Measurements from ENCODE around the gene DCAF8.

The DCAF8 gene

DNA sequence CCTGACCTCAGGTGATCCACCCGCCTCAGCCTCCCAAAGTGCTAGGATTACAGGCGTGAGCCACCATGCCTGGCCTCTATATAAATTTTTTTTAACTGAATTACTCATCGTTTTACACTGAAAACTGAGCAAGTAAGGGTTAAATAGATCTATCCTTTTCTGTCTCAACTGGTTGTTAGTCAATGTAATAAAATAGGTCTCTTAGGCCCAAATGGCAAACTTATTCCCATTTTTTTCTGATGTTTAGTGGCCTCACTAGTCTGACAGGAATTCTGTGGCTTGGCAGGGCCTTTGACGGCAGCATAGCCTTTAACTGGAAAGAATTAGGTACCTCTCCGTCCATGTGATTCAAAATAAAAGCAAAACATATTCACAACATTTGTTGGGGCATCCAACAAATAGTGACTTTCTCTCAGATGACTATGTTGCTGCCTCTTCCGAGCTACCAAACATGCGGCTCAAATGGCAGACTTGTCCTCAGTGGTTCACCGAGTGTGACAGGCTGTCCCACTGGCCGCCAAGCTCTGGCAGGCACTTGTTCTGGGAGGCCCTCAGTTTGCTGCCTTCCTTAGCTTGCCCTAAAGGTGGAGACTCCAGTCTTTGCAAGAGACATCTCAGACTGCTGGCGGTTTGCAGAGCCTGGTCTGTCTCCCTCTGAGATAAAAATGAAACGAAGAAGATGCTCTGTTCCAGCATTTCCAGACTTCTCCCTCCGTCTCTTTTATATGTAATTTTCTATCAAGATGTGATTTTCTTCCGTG is 93.6 kb downstream of the DCAF8 start:
- no peak for DNase-seq

- no peak for DNase-seq
Observed at GRCh38 chr1:160168016-160168415, 94.3 kb downstream of the DCAF8 start.

DNA sequence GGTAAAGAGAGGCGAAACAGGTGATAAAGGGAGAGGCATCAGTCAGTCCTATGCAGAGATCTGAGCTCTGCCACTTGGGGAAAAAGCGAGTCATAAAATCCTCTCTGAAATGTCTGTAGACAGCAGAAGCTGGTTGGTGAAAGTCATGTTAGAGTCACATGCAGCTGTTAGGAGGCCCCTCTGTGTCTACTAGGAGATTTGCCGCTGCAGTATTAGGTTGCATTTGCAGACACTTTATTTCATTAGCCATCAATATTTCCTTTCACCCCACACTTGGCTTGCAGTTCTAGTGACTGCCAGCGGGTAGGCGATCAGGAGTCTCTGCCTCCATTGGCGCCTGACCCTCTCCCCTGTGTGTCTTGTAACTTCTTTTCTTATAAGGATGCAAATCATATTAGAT is 94.8 kb downstream of the DCAF8 start:
- no peak for DNase-seq

DNA sequence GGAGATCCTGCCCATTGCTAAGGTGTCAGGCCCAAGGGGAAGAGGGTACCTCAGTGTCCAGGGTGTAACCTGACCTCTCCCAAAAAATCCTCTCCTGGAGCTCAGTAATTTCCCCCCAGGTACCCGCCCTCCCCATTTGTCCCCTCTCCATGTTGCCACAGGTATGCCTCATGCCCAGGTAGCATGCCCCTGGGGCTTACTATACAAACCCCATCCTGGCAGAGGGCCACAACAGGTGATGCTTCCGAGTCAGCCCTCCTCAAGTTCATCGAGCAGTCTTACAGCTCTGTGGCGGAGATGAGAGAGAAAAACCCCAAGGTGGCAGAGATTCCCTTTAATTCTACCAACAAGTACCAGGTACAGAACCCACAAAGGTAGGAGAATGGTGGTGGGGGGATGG is 95.3 kb downstream of the DCAF8 start:
- DNase-seq: no peak

- DNase-seq: no peak
Observed at GRCh38 chr1:160166166-160166868, 96.0 kb downstream of the DCAF8 start.
